ENCODE results near the gene PSTPIP1. TPM values are rescaled to one million over a fixed set of nuclear protein-coding genes. Genes with fewer than 3 reads are reported as not detected.
A peak's percentile ranks its signal among the peaks of the same experiment; 100 is the strongest.

PSTPIP1 gene
- total RNA-seq, 1 experiment from 2014 or later = not detected

DNA sequence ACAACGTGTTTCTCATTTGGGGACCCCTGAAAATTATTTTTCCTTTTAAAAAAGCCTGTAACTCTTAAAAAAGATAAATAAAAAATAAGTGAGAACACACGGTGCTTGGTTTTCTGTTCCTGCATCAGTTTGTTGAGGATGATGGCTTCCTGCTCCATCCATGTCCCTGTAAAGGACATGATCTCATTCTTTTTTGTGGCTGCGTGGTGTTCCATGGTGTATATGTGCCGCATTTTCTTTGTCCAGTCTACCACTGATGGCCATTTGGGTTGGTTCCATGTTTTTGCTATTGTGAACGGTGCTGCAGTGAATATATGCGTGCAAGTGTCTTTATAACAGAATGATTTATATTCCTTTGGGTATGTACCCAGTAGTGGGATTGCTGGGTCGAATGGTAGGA lies 73.7 kb downstream of the PSTPIP1 start:
- no peak for DNase-seq (ENCODE audit: low read depth)

DNA sequence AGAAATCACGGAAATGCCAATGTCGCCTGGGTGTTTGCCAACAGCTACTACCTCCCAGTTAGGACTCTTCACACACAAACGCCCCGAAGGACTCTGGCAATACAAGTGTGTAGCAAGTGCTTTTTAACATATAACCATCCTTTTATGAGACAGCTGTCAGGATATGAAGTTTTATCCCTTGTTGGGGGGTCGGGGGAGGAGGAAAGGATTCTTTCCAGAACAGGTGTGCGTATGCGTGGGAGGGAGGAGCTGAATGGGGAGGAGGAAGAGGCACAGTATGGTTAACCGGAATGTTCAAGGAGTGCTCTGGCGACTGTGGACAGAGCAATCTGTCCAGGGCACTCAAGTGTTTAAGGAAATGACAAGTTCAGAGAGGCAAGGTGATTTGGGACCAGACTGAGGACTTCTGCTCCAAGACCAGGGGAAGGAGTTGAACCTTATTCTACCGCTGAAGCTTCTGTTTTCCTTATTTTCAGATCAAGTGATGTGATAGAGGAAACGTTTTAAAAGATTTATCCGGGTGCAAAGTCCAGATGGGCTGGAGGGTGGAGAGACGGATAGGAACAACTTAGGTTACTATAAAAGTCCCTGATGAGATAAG lies 74.7 kb downstream of the PSTPIP1 start:
- DNase-seq (ENCODE audit: low read depth) = peak; percentile 63

DNA sequence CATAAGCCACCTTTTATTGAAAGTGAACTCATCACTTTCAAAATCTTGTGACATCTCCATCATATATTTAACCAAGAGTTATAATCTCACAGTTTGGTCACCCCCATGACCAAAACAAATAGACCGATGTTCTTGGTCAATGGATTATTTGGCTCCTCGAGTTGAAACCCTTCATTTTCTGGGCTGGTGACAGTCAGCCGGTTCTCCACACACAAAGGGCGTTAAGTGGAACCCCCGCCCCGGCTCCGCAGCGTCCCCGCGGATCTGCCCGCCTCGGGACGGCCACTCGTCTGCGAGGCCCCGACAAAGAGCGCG lies 75.2 kb downstream of the PSTPIP1 start:
- no peak for DNase-seq (ENCODE audit: low read depth)

DNA sequence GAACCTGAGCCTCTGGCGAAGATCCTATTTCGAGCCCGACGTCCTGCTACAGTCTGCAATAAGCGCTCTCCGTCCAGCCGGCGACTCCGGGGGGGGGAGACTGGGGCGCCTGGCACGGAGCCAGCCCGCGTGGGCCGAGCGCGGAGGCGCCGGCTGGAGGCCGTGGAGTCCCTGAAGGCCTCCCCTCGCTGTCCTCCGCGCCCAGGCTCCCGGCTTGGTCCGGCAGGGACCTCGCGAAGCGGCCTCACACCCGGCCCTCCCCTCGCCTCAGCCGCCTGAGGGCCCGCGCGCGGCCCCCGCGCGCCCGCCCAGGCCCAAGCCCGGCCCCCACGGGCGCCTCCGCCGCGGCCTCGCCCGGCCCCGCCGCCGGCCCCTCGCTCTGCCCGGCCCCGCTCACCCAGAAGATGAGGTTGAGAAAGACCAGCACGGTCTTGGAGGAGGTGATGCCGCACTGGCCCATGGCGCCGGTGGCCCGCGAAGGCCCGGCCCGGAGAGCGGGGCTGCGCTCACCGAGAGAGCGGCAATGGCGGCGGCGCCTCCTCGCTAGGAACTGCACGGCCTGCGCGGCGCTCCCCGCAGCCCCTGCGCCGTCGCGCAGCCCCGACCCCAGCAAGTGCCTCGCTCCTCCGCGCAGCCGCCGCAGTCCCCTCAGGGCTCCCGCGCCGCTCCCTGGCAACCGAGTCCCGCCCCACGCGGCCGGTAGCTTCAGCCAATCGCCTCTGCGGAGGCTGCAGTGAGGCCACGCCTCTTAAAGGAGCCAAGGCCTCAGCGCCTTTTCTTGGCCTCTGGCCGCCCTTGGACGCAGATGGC lies 75.8 kb downstream of the PSTPIP1 start, which contains the start of gene TSPAN3:
Gene TSPAN3, minus strand, starts transcription at position 615 of the 810 bp plus-strand sequence. Its CDS starts 155 bp downstream, at position 460.
- peak; percentile 88 for DNase-seq (ENCODE audit: low read depth)

DNA sequence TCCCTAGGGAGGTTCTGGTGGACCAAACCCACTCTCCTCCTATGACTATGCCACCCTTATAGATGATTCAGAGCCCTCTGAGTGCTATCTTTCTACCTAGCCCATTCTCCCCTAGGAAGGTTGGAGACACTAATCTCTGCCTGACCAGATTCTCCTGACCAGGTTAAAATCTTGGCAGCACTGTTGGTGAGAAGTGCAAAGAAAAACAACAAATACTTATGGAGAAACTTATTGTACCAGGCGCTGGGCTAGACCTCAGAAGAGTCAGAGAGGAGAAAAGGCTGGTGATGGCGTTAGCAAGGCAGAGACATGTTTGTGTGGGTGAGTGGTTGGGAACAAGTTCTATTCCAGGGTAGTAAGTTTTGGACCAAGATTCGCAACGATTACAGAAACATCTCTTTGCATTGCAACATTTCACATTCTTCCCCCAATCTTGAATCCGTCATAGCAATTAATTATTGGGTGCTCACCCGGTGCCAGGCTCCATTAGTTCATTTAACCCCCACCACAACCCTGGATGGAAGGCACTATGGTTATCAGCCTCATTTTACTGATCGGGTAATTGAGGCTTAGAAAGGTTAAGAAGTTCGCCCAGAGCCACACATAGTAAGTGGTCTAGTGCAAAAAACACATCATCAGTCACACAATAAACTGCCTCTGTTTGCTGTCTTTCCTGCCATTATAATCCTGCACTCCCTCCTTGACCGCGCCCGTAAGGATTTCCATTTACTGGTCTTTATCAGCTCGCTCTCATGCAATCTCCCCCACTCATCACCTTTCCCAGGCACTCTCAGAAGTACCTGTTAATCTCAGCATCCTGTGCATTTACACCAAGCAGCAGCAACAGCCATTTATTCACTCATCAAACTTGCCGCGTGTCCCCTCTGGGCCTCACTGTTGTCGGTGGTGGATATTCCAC lies 76.6 kb downstream of the PSTPIP1 start:
- DNase-seq (ENCODE audit: low read depth) = no peak

DNA sequence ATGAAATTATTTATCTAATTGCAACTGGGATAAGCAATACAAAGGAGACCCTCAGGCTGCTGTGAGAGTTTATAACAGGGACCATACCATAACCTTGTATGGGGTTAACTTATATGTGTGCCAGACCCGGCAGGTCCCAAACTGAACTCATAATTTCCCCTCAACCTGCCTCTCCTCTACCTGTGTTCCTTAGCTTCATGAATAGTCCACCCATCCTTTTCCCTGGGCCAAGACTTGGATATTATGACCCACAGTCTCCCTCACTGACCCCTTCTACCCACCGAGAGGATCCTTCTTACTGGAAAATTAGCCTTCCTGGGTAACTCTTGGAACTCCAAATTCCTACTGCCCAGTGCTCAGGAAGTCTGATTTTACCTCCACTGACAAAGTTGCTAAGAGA lies 79.4 kb downstream of the PSTPIP1 start:
- no peak for DNase-seq (ENCODE audit: low read depth)

DNA sequence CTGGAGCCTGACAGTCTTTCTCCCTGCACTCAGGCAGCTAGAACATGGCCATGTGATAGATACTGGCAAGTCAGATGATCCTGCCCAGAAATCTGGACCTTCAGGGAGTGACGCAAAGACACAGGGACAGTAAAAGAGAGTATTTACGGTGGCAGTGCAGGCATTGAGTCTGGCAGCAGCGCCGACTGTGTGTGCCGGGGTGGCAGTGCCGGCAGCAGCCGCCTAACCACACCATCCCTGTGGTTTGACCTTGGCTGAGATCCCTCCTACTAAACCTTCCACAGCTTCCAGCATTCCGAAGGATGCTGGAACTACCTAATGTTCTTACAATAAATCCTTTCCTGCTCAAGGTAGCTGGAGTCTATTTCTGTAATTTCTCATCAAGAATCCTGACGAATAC lies 80.6 kb downstream of the PSTPIP1 start:
- DNase-seq (ENCODE audit: low read depth) = peak; percentile 69

DNA sequence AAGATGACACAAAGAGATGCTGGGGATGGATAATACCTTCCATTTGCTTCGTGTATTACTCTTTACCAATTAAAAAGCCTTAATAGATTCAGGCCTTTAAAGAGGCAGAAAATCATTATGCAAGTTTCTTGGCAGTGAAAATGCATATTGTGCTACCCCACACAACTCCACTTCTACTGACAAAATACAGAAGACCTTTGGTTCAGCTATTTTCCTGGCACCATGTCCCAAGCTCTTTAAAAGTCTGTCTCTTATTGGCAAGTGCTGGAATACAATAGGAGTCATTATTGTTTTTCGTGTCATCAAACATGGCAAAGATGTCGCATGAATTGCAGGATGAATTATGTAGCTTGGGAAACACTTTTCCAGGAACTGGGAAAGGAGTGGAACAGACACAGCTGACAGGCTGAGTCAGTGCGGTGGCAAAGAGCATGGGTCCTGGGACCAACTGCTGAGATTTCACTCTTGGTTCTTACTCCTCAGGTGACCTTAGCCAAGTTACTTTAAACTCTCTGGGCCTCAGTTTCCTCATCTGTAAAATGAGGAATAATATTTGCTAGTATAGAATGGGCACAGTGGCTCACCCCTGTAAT lies 81.5 kb downstream of the PSTPIP1 start:
- DNase-seq (ENCODE audit: low read depth) = no peak

DNA sequence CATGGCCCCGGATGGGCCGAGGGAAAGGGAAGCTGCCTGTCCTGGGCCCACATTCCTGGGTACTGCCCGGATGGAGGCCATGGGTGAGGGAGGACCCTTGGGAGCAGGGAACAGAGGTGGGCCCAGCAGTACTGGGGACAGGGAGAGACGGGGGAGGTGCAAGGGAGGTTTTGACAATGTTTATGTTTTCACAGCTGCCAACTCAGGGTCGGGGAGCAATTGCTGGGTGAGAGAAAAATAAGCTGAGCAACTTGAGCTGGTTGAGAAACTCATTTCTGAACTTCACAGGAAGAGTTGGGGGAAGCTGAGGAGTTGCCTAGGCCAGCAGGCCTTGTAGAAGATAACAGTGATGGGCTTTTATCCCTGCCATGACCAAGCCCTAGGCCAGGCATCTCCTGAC lies 87.0 kb downstream of the PSTPIP1 start:
- DNase-seq (ENCODE audit: low read depth) = peak; percentile 65

DNA sequence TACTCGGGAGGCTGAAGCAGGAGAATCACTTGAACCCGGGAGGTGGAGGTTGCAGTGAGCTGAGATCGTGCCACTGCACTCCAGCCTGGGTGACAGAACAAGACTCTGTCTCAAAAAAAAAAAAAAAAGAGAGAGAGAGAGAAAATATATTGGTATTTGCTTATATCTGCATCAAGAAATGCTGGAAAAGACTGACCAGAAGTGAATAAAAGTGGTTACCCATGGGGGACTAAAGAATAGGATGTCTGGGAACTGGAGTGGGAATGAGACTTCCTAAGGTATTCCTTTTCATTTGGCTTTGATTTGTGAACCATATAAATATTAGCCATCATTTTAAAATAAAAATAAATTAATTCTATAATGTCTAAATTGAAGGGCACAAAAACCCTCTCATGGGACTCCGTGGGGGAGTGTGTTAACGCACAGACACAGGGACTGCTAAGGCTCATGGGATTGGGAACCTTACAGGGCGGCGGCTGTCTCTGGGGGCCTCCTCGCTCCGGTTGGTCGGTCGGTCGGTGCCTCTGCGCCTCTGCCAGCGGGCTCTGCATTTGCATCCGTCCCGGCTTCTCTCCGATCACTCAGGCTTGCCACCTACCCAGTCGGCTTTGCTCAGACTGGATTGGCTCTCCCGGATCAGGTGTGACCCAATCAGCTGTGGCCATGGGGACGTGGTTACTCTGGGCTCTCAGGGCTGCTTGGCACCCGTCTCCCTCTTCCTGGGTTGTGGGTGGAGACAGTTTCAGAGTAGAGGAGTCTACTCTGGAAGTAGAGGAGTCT lies 88.6 kb downstream of the PSTPIP1 start:
- DNase-seq (ENCODE audit: low read depth) = no peak

DNA sequence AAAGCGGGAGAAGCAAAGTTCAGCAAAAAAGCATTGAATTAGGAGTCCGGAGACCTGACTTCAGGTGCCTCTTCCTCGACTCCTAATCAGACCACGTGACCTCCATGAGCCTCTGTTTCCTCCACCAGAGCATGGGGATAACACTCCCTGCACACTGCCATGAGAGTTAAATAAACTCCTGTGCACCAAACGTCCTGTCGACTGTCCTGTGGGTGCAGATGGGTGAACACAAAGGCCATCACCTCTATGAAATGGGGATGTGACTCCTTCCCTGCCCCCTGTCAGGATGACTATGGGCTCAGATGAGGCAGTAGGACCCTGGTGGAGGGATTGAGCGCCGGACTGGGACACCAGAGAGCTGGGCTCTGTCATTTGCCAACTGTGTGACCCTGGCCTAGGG lies 89.5 kb downstream of the PSTPIP1 start:
- DNase-seq (ENCODE audit: low read depth) = no peak

DNA sequence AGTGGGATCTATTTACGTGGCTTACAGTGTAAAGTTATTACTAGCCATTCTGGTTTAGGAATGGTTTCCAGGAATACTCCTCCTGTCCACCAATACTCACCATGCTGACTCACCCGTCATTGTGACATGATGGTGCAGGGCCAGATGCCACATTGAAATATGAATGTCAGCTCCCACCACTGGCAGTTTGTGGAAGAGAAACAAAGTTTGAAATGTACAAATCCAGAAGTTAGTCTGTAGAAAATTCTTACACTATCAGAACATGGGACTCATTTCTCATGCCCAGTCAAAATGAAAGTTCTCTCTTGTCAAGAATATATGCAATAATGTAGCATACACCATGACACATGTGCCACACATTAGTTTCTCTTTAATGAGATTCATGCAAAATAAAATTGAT lies 90.4 kb downstream of the PSTPIP1 start:
- peak; percentile 87 for DNase-seq (ENCODE audit: low read depth)

Other genes with a start within 250 kb of the PSTPIP1 start
- 7.0 and 9.3 TPM in 2 replicates for gene SCAPER, start 89.8 kb upstream of the PSTPIP1 start, total RNA-seq (2014; rRNA removed)
- gene RCN2, start 63.4 kb upstream of the PSTPIP1 start, total RNA-seq (2014; rRNA removed) = 87.5 and 93.9 TPM in 2 replicates
- gene TSPAN3, start 76.0 kb downstream of the PSTPIP1 start, total RNA-seq (2014; rRNA removed) = 355 and 417 TPM in 2 replicates

Data from LHCN-M2 (cell line).